ENCODE results near the gene SMG9.

SMG9 gene

DNA sequence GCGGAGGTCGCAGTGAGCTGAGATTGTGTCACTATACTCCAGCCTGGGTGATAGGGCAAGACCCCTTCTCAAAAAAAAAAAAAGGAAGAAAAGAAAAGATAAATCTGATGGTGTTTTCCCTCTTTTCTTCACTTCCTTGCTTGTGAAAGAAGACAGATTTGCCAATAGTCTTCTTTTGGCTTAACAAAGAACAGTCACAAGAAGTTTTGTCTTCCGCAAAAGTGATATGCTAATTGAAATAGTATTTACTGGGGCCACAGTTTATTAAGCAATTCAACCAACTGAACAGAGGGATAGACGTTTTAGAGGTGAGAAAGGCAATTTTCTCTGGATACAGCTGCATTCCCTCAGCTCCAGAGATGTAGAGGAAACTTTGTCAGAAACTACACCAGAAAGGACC lies 61.9 kb downstream of the SMG9 start:
- TF ChIP-seq, protein P1, sequence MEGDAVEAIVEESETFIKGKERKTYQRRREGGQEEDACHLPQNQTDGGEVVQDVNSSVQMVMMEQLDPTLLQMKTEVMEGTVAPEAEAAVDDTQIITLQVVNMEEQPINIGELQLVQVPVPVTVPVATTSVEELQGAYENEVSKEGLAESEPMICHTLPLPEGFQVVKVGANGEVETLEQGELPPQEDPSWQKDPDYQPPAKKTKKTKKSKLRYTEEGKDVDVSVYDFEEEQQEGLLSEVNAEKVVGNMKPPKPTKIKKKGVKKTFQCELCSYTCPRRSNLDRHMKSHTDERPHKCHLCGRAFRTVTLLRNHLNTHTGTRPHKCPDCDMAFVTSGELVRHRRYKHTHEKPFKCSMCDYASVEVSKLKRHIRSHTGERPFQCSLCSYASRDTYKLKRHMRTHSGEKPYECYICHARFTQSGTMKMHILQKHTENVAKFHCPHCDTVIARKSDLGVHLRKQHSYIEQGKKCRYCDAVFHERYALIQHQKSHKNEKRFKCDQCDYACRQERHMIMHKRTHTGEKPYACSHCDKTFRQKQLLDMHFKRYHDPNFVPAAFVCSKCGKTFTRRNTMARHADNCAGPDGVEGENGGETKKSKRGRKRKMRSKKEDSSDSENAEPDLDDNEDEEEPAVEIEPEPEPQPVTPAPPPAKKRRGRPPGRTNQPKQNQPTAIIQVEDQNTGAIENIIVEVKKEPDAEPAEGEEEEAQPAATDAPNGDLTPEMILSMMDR (IDR thresholded peaks at IDR 0.05; ENCODE audit: low read depth, low read length): no peak
- TF ChIP-seq POLR2A (IDR thresholded peaks at IDR 0.05; ENCODE audit: extremely low read depth, insufficient read length) (no peak), MYC (IDR thresholded peaks at IDR 0.05; ENCODE audit: low read depth, low read length) (no peak)
- H3K4me3 ChIP-seq (ENCODE audit: low read depth, low read length): no peak overlapping the region
- DNase-seq (ENCODE audit: low read depth): no peak

DNA sequence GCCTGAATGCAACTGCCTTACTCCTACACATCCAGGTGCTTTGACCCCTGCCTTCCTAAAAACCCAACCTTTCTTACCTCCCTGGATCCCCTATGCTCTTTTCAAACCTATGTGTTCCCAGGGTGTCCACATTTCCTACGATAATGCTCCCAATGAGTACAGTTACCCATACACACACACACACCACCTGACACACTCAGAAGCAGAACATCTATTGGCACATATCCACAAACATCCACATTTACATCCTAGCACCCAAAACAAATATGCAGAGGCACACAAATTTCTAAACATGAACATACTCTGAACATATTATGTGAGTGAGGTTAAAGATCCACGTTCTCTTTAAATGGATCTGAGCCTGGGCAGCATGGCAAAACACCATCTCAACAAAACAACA lies 62.4 kb downstream of the SMG9 start:
- DNase-seq (ENCODE audit: low read depth): no peak
- H3K4me3 ChIP-seq (ENCODE audit: low read depth, low read length): no peak overlapping the region
- TF ChIP-seq, protein P2, sequence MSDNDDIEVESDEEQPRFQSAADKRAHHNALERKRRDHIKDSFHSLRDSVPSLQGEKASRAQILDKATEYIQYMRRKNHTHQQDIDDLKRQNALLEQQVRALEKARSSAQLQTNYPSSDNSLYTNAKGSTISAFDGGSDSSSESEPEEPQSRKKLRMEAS (IDR thresholded peaks at IDR 0.05; ENCODE audit: low read depth, low read length): no peak
- TF ChIP-seq, protein P1 (IDR thresholded peaks at IDR 0.05; ENCODE audit: low read depth, low read length): no peak
- TF ChIP-seq MYC (IDR thresholded peaks at IDR 0.05; ENCODE audit: low read depth, low read length): no peak
- TF ChIP-seq POLR2A (IDR thresholded peaks at IDR 0.05; ENCODE audit: extremely low read depth, insufficient read length): no peak

DNA sequence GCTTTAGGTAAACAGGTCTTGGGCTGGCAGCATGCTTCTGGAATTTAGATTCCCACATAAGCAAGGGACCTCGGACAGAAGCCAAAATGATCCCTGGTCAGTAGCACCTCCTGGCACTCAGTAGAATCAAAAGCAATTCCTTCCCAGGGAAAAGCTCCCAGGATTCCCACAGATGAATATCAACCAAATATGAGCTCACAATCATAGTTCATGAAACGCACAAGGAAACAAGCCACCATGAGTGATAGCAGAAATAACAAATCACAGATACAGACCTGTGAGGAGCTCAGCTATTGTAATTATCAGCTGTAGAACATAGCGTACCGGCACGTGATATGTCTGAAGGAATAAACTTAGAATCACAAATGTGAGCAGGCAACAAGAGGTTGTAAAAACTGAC lies 63.0 kb downstream of the SMG9 start:
- DNase-seq (ENCODE audit: low read depth): no peak
- TF ChIP-seq, protein P2 (IDR thresholded peaks at IDR 0.05; ENCODE audit: low read depth, low read length): no peak
- TF ChIP-seq MYC (IDR thresholded peaks at IDR 0.05; ENCODE audit: low read depth, low read length): no peak
- no peak for TF ChIP-seq POLR2A (IDR thresholded peaks at IDR 0.05; ENCODE audit: extremely low read depth, insufficient read length)
- TF ChIP-seq, protein P1 (IDR thresholded peaks at IDR 0.05; ENCODE audit: low read depth, low read length): no peak
- no peak overlapping the region for H3K4me3 ChIP-seq (ENCODE audit: low read depth, low read length)

DNA sequence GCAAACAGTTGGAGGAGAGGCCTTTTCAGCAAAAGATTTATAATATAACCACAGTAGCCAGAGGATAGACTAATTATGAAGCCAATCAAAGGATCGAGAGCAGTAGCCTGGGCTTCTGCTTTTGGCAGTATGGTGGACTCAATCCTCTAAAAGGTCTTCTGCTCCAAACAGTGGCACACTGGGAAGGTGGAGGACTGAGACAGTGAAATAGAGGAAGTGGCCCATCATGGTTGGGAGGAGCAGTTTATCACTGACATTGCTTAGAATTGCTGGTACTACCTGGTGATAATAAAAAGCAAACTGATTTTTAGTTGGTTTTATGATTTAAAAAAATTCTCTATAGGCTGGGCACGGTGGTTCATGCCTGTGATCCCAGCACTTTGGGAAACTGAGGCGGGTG lies 63.9 kb downstream of the SMG9 start:
- TF ChIP-seq, protein P2 (IDR thresholded peaks at IDR 0.05; ENCODE audit: low read depth, low read length): no peak
- no peak for TF ChIP-seq MYC (IDR thresholded peaks at IDR 0.05; ENCODE audit: low read depth, low read length)
- TF ChIP-seq, protein P1 (IDR thresholded peaks at IDR 0.05; ENCODE audit: low read depth, low read length): no peak
- no peak for TF ChIP-seq POLR2A (IDR thresholded peaks at IDR 0.05; ENCODE audit: extremely low read depth, insufficient read length)
- no peak for DNase-seq (ENCODE audit: low read depth)
- H3K4me3 ChIP-seq (ENCODE audit: low read depth, low read length): no peak overlapping the region

DNA sequence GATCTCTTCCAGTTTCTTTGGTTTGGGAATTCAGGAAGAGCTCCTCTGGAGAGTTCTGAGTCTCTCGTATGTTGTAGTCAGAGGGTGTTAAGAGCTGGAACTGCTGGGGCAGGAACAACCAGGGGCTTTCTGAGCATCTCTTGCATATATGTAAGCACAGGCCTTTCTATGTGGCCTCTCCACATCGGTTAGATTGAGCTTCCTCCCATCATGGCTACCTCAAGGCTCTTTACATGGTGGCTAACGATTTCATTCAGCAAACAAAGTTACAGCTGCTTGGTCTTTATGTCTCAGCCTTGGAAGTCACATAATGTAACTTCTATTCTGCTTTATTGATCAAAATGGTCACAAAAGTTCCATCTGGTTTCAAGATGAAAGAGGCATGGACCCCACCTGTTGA lies 64.3 kb downstream of the SMG9 start:
- TF ChIP-seq, protein P1 (IDR thresholded peaks at IDR 0.05; ENCODE audit: low read depth, low read length): no peak
- TF ChIP-seq POLR2A (IDR thresholded peaks at IDR 0.05; ENCODE audit: extremely low read depth, insufficient read length) (no peak), MYC (IDR thresholded peaks at IDR 0.05; ENCODE audit: low read depth, low read length) (no peak)
- TF ChIP-seq, protein P2 (IDR thresholded peaks at IDR 0.05; ENCODE audit: low read depth, low read length): no peak
- no peak for DNase-seq (ENCODE audit: low read depth)
- H3K4me3 ChIP-seq (ENCODE audit: low read depth, low read length): no peak overlapping the region

DNA sequence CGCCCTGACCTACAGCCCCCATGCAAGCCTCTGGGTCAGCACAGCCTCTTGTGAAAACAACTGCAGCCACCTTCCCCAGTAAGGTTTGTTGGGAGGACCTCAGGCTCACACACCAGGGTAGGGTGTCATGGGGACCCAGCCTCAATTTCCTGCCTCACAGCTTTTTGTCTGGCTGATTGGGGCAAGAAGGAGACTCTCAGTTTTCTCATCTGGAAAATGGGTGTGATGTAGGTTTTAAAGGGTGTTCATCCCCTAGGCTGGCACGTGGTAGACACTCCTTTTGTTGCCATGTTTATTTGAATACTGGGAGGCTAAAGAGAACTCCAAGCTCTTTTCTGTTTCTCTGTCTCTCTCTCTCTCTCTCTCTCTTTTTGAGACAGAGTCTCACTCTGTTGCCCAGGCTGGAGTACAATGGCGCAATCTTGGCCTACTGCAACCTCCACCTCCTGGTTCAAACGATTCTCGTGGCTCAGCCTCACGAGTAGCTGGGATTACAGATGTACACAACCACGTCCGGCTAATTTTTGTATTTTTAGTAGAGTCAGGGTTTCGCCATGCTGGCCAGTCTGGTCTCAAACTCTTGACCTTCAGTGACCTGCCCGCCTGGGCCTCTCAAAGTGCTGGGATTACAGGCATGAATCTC lies 66.6 kb downstream of the SMG9 start:
- DNase-seq (ENCODE audit: low read depth): no peak
- TF ChIP-seq, protein P2 (IDR thresholded peaks at IDR 0.05; ENCODE audit: low read depth, low read length): no peak
- TF ChIP-seq, protein P1 (IDR thresholded peaks at IDR 0.05; ENCODE audit: low read depth, low read length): no peak
- TF ChIP-seq POLR2A (IDR thresholded peaks at IDR 0.05; ENCODE audit: extremely low read depth, insufficient read length) (no peak), MYC (IDR thresholded peaks at IDR 0.05; ENCODE audit: low read depth, low read length) (no peak)
- H3K4me3 ChIP-seq (ENCODE audit: low read depth, low read length): no peak overlapping the region

Data from NB4 (cell line).